Femur (tissue), 1 donor: ENCODE data around the gene ADORA2B.

Experiments used
- DNase-seq: peaks from one replicate; pipeline ENCODE4 v3.0.0-alpha.2; 2017

ADORA2B gene

GRCh38 chr17:15998031-15998562 is 53.2 kb downstream of the ADORA2B start:
- no peak for DNase-seq

- peak; percentile 97 for DNase-seq
Measured at GRCh38 chr17:15999141-15999973, 54.4 kb downstream of the ADORA2B start, which contains the start of the genes TTC19 and ZSWIM7. TSS of gene TTC19 (plus strand) at chr17:15999824. CDS start at chr17:15999849, 25 bp downstream. TSS of gene ZSWIM7 (minus strand) at chr17:15999704. CDS start at chr17:15999594, 110 bp downstream.

DNA sequence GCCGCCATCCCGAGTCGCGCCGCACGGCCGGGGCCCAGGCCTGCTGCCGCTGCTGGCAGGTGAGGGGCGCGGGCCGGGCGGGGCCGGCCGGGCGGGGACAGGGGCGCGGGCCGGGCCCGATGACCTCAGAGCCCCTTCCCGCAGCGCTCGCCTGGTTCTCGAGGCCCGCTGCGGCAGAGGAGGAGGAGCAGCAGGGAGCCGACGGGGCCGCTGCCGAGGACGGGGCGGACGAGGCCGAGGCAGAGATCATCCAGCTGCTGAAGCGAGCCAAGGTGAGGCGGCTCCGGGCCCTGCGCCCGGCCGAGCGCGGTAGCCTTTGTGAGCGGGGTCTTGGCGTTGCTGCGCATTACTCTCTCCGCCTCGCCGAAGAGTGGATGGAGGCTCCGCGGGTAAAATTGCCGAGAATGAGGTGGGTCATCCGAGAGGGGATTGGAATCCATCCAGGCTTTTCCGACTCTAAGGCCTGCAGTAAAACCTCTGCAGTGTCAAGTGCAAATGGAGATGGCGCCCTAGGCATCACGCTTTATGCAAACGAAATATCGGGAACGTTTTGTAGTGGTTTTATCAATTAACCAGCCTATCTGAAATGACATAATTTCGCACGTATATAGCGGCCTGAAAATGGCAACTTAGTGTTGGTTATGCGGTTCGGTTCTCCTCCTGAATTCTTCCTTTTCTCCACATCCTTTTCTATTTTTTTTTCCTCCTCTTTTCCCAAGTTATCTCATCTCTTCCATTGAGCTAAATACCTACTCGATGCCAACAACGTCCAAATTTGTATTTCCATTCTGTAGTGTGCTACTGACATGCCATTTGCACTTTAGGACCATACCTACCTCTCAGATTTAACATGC is 55.3 kb downstream of the ADORA2B start:
- peak; percentile 69 for DNase-seq

- DNase-seq, result no peak
Measured at GRCh38 chr17:16001226-16001897, 56.4 kb downstream of the ADORA2B start.

GRCh38 chr17:16002708-16003260 is 57.9 kb downstream of the ADORA2B start:
- DNase-seq, result no peak

- DNase-seq, result no peak
Measured at GRCh38 chr17:16003841-16004240, 58.9 kb downstream of the ADORA2B start.

GRCh38 chr17:16005636-16006035 is 60.7 kb downstream of the ADORA2B start:
- DNase-seq, result no peak

DNA sequence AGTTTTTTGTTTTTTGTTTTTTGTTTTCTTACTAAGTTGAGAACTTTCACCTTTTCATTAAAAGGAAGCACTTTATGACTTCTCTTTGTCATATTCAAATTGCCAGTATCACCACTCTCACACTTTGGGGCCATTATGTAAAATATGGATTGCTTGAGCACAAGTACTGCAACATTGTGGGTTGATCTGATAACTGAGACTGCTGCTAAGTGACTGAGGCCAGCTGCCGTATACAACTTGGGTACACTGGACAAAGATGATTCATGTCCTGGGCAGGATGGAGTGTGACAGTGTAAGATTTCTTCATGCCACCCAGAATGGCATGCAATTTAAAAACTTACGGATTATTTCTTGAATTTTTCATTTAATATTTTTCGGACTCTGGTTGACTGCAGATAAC is 62.5 kb downstream of the ADORA2B start:
- no peak for DNase-seq

GRCh38 chr17:16013943-16014407 is 69.0 kb downstream of the ADORA2B start:
- DNase-seq, result no peak

DNA sequence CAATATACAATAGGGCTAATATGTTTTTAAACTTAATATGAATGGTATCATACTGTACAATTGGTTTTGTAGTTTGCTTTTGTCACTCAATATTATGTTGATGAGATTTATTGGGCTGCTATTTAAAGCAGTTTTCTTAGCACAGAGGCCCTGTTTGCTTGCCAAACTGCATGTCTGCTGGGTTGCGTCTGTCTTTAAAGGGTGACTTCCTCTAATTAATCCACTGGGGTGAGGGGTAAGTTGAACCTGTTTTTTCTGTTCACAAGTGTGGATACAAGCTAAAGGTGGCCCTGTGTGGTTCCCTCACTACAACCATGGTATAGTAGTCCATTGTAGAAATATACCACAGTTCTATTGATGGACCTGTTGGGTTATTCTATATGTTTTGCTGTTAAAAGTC is 74.4 kb downstream of the ADORA2B start:
- no peak for DNase-seq

DNA sequence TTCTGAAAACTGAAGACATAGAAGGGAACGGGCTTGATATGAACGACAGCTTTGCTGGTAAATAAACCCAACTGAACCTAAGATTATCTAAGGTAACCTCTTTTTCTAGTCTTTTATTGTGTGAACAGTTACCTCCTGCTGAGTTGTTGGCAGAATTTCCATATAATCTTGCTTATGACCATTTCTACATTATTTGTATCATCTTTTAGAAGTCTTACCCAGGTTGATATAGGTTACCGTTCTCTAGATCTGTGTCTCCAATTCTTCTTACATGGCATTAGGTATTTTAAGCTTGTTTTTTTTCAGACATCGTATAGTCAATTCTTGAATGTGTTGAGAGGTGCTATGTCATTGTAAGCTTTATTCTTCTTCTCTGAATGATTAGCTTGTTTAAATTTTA is 79.0 kb downstream of the ADORA2B start:
- DNase-seq, result no peak

DNA sequence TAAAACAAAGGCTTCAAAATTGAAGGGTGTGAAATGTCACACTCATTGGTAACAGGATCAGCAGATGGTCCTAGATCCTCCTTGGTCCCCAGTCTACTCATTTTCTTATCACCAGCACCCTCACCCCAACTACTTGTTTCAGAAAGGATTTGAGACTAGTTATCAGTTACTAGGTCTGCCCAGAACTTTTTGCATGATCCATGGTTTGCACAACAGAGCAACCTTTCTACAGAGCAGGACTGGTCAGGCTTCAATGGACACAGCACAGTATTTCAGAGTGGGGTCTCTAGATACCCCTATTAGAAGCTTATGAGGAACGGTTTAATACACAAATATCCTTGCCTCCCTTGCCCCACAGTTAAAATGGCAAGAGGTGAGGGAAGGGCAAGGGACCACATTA is 80.3 kb downstream of the ADORA2B start:
- DNase-seq, result no peak
